ENCODE data around the gene COX6A1.

- TF ChIP-seq, protein P1, sequence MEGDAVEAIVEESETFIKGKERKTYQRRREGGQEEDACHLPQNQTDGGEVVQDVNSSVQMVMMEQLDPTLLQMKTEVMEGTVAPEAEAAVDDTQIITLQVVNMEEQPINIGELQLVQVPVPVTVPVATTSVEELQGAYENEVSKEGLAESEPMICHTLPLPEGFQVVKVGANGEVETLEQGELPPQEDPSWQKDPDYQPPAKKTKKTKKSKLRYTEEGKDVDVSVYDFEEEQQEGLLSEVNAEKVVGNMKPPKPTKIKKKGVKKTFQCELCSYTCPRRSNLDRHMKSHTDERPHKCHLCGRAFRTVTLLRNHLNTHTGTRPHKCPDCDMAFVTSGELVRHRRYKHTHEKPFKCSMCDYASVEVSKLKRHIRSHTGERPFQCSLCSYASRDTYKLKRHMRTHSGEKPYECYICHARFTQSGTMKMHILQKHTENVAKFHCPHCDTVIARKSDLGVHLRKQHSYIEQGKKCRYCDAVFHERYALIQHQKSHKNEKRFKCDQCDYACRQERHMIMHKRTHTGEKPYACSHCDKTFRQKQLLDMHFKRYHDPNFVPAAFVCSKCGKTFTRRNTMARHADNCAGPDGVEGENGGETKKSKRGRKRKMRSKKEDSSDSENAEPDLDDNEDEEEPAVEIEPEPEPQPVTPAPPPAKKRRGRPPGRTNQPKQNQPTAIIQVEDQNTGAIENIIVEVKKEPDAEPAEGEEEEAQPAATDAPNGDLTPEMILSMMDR (IDR thresholded peaks at IDR 0.05) = no peak
- TF ChIP-seq POLR2A (IDR thresholded peaks at IDR 0.05) = no peak
Measured at GRCh38 chr12:120406553-120406952, 31.4 kb upstream of the COX6A1 start.

Data from uterus (tissue), 2 donors.